Caco-2 (cell line): ENCODE results near the gene DPEP2. TPM values are rescaled to one million over a fixed set of nuclear protein-coding genes. Genes with fewer than 3 reads are reported as not detected.
"Not testable (repeated sequence)": the region's sequence is repeated elsewhere in the genome, so short reads cannot be mapped to it uniquely, and the experiment has no call there.

Source experiments
- BruUV-seq: library from RNA; stranded (reverse); fragments of 400-500 nt; replicated peaks from 2 replicates; lab custom pipeline; 2021; lab: Mats Ljungman, UMichigan
- CTCF ChIA-PET: fragments of 300-600 bp; sonication (Branson Sonifier 250); formaldehyde crosslinking; loops from one replicate; lab custom pipeline; 2022; ENCODE audit warnings: antibody characterized with exemption; lab: Charles Lee
- POLR2A ChIA-PET: fragments of 300-600 bp; sonication (Branson Sonifier 250); formaldehyde crosslinking; loops from one replicate; lab custom pipeline; 2022; ENCODE audit warnings: antibody characterized with exemption; lab: Charles Lee
- DNase-seq, 2 experiments: peaks; one replicate each; pipeline versions ENCODE4 v3.0.0 to v3.0.0-alpha.2; 2020 to 2022
- H3K27me3 ChIP-seq: replicated peaks from 2 replicates; pipeline ENCODE4 v1.6.0; 2011; ENCODE audit warnings: low read length; ENCODE audit not compliant: control insufficient read depth, insufficient read depth
- H3K36me3 ChIP-seq: 2 replicates; pipeline ENCODE4 v1.5.1; 2011; ENCODE audit warnings: low read length; ENCODE audit not compliant: control insufficient read depth, insufficient read depth
- H3K4me1 ChIP-seq: fragments of 250-450 bp; sonication (Bioruptor Pico); 2 replicates; pipeline ENCODE4 v1.5.1; 2020; ENCODE audit warnings: mild to moderate bottlenecking
- H3K4me3 ChIP-seq: 2 replicates; pipeline ENCODE4 v1.5.1; 2011; ENCODE audit warnings: low read depth, mild to moderate bottlenecking, control low read depth, low read length
- H3K9me3 ChIP-seq: fragments of 250-450 bp; sonication (Bioruptor Pico); 2 replicates; pipeline ENCODE4 v1.5.1; 2020; ENCODE audit warnings: mild to moderate bottlenecking, moderate library complexity
- H3K27ac Mint-ChIP-seq: one replicate; pipeline ENCODE4 v1.8.0; 2022; ENCODE audit warnings: mixed read lengths; ENCODE audit not compliant: unreplicated experiment
- H3K27me3 Mint-ChIP-seq: one replicate; pipeline ENCODE4 v1.8.0; 2022; ENCODE audit warnings: mixed read lengths; ENCODE audit not compliant: insufficient read depth, unreplicated experiment
- H3K36me3 Mint-ChIP-seq: one replicate; pipeline ENCODE4 v1.8.0; 2022; ENCODE audit warnings: mild to moderate bottlenecking, mixed read lengths; ENCODE audit not compliant: insufficient read depth, unreplicated experiment
- H3K4me1 Mint-ChIP-seq: one replicate; pipeline ENCODE4 v1.8.0; 2022; ENCODE audit warnings: low read depth, mixed read lengths; ENCODE audit not compliant: unreplicated experiment
- H3K4me3 Mint-ChIP-seq: one replicate; pipeline ENCODE4 v1.8.0; 2022; ENCODE audit warnings: mild to moderate bottlenecking, moderate library complexity, mixed read lengths; ENCODE audit not compliant: unreplicated experiment
- H3K9me3 Mint-ChIP-seq: one replicate; pipeline ENCODE4 v1.8.0; 2022; ENCODE audit warnings: mixed read lengths; ENCODE audit not compliant: unreplicated experiment
- intact Hi-C: fragments of 100-400 bp; cut with micrococcal nuclease; formaldehyde crosslinking; loops from one replicate; pipeline ENCODE4 v1.10.0; 2022; ENCODE audit not compliant: unreplicated experiment
- total RNA-seq: library from RNA; stranded (reverse); gene quantifications from 2 replicates; pipeline ENCODE4 v1.2.3, GENCODE V29; 2022
- TF ChIP-seq, protein P1 (sequence below), 2 experiments: fragments of 200-600 bp in 1 of 2; IDR thresholded peaks; 1 replicate in 1 of 2; 2 replicates in 1 of 2; pipeline versions ENCODE4 v1.5.1 to v1.8.0; 2011 to 2022; ENCODE audit warnings: antibody characterized with exemption in 1 of 2, control low read depth in 1 of 2, inconsistent platforms in 1 of 2, low read depth in 1 of 2, low read length in 1 of 2, mild to moderate bottlenecking in 1 of 2, moderate library complexity in 1 of 2; ENCODE audit not compliant: insufficient read depth in 1 of 2, severe bottlenecking in 1 of 2, unreplicated experiment in 1 of 2

DPEP2 gene
- total RNA-seq, 1 experiment from 2014 or later, result not detected

GRCh38 chr16:67975321-67976105 lies 23.8 kb downstream of the DPEP2 start:
- intact Hi-C loops, result no loop called here
- no peaks in the 10 kb centered on the region for H3K27me3 ChIP-seq
- ChIA-PET CTCF (no interaction called here), POLR2A (no interaction called here)
- DNase-seq, result no peak
- no peak overlapping the region for H3K27ac Mint-ChIP-seq
- H3K4me3 ChIP-seq, result no peak overlapping the region
- H3K36me3 Mint-ChIP-seq, result no peaks in the 10 kb centered on the region
- H3K36me3 ChIP-seq, result no peaks in the 10 kb centered on the region
- H3K4me3 Mint-ChIP-seq, result no peak overlapping the region
- no peaks in the 10 kb centered on the region for H3K9me3 Mint-ChIP-seq
- H3K4me1 Mint-ChIP-seq, result no peaks in the 10 kb centered on the region
- H3K9me3 ChIP-seq, result no peaks in the 10 kb centered on the region
- H3K27me3 Mint-ChIP-seq, result no peaks in the 10 kb centered on the region
- BruUV-seq, result no TSS peak
- TF ChIP-seq, protein P1, sequence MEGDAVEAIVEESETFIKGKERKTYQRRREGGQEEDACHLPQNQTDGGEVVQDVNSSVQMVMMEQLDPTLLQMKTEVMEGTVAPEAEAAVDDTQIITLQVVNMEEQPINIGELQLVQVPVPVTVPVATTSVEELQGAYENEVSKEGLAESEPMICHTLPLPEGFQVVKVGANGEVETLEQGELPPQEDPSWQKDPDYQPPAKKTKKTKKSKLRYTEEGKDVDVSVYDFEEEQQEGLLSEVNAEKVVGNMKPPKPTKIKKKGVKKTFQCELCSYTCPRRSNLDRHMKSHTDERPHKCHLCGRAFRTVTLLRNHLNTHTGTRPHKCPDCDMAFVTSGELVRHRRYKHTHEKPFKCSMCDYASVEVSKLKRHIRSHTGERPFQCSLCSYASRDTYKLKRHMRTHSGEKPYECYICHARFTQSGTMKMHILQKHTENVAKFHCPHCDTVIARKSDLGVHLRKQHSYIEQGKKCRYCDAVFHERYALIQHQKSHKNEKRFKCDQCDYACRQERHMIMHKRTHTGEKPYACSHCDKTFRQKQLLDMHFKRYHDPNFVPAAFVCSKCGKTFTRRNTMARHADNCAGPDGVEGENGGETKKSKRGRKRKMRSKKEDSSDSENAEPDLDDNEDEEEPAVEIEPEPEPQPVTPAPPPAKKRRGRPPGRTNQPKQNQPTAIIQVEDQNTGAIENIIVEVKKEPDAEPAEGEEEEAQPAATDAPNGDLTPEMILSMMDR (IDR thresholded peaks at IDR 0.05; ENCODE audit: insufficient read depth in 1 of 2, low read depth in 1 of 2, low read length in 1 of 2, severe bottlenecking in 1 of 2, unreplicated experiment in 1 of 2), result no peak
- no peaks in the 10 kb centered on the region for H3K4me1 ChIP-seq

- H3K9me3 Mint-ChIP-seq, BruUV-seq, POLR2A ChIA-PET: not testable (repeated sequence)
These were observed 27.0 kb downstream of the DPEP2 start for GRCh38 chr16:67972285-67972684.

GRCh38 chr16:67971111-67971510 lies 28.2 kb downstream of the DPEP2 start:
- Histone ChIP-seq H3K4me3 (no peak overlapping the region), H3K9me3 (no peaks in the 10 kb centered on the region), H3K36me3 (no peaks in the 10 kb centered on the region; the same call in 1 of the 2 replicates), H3K27me3 (no peaks in the 10 kb centered on the region), H3K4me1 (peaks cover 21% of the 10 kb centered on the region)
- Mint-ChIP-seq H3K36me3 (peaks cover 18% of the 10 kb centered on the region), H3K27ac (no peak overlapping the region), H3K4me3 (no peak overlapping the region), H3K4me1 (peaks cover 22% of the 10 kb centered on the region), H3K9me3 (no peaks in the 10 kb centered on the region), H3K27me3 (no peaks in the 10 kb centered on the region)
- TF ChIP-seq, protein P1 (IDR thresholded peaks at IDR 0.05; ENCODE audit: insufficient read depth in 1 of 2, low read depth in 1 of 2, low read length in 1 of 2, severe bottlenecking in 1 of 2, unreplicated experiment in 1 of 2), result no peak
- CTCF ChIA-PET, result no interaction called here
- no TSS peak for BruUV-seq
- intact Hi-C loops, result no loop called here
- POLR2A ChIA-PET, result no interaction called here
- no peak for DNase-seq

More at GRCh38 chr16:67972285-67972684, 27.0 kb downstream of the DPEP2 start:
- CTCF ChIA-PET, result interaction anchor here (0.7 kb wide), 1 partner anchor 258 kb away, joined by 3 read pairs; no protein-coding TSS in a partner anchor
- H3K36me3 ChIP-seq, H3K9me3 ChIP-seq, H3K4me1 ChIP-seq, DNase-seq, H3K27me3 ChIP-seq, intact Hi-C loops, H3K27me3 Mint-ChIP-seq, H3K4me3 ChIP-seq, H3K27ac Mint-ChIP-seq, H3K4me3 Mint-ChIP-seq: not testable (repeated sequence)
- peaks cover 11% of the 10 kb centered on the region for H3K4me1 Mint-ChIP-seq
- peaks cover 12% of the 10 kb centered on the region for H3K36me3 Mint-ChIP-seq
